ENCODE measurements around the gene SRRM3.
A peak's percentile ranks its signal among the peaks of the same experiment; 100 is the strongest.
"Not testable (repeated sequence)": the region's sequence is repeated elsewhere in the genome, so short reads cannot be mapped to it uniquely, and the experiment has no call there.

The SRRM3 gene

DNA sequence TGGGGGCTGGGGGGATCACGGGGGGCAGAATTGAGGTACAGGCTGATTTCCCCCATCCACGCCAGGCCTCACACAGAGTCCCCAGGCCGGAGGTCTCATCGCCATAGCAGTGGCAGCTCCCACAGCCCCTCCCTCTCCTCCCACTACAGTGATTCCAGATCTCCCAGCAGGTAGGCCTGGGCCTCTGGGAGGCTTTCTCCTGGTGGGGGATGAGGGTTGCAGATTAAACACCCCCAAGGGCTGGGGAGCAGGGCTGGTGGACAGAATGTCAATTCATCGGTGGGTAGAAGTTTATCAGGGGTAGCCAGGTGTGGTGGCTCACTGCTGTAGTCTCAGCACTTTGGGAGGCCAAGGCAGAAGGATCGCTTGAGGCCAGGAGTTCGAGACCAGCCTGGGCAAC lies 63.6 kb downstream of the SRRM3 start:
- DNase-seq (ENCODE audit: extremely low read depth, low read depth): no peak
- TF ChIP-seq, protein P1, sequence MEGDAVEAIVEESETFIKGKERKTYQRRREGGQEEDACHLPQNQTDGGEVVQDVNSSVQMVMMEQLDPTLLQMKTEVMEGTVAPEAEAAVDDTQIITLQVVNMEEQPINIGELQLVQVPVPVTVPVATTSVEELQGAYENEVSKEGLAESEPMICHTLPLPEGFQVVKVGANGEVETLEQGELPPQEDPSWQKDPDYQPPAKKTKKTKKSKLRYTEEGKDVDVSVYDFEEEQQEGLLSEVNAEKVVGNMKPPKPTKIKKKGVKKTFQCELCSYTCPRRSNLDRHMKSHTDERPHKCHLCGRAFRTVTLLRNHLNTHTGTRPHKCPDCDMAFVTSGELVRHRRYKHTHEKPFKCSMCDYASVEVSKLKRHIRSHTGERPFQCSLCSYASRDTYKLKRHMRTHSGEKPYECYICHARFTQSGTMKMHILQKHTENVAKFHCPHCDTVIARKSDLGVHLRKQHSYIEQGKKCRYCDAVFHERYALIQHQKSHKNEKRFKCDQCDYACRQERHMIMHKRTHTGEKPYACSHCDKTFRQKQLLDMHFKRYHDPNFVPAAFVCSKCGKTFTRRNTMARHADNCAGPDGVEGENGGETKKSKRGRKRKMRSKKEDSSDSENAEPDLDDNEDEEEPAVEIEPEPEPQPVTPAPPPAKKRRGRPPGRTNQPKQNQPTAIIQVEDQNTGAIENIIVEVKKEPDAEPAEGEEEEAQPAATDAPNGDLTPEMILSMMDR (IDR thresholded peaks at IDR 0.05; ENCODE audit: low read depth, low read length, missing control alignments): no peak
- H3K4me3 ChIP-seq (replicated peaks; ENCODE audit: low read depth, low read length): no peak overlapping the region

DNA sequence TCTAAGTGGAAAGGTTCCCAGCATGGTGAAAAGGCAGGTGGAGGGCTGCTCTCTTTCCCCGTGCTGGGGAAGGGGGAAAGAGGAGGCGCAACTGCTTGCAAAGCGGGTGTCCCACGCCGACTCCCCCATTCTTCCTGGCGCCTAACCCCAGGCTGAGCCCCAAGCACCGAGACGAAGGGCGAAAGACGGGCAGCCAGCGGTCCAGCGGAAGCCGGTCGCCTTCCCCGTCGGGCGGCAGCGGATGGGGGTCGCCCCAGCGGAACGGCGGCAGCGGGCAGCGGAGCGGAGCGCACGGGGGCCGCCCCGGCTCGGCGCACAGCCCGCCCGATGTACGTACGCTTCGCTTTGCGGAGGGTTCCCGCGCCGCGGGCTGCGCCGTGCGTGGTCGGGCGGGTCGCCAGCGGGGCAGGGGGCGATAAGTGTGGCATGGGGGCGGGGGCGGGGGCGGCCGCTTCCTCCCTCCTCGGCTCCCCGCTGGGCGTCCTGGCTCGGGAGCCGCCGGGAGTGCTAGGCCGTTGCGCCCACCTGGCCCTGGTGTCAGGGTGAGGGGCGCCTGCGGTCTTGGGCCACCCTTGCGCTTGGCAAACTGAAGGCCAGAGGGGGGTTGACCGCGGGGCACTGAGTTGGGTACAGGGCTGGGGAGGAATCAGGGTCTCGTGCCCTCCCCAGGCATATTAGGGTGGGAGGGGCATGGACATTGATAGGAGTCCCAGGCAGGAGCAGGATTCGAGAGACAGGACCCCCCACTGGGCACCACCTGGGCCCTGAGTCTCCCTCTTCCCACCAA lies 65.6 kb downstream of the SRRM3 start:
- no peak for DNase-seq (ENCODE audit: extremely low read depth, low read depth)
- TF ChIP-seq, protein P1 (IDR thresholded peaks at IDR 0.05; ENCODE audit: low read depth, low read length, missing control alignments): no peak
- H3K4me3 ChIP-seq (replicated peaks; ENCODE audit: low read depth, low read length): 0 out of 2 replicates have a peak overlapping the region, but pooled peaks have one; percentile 6

DNA sequence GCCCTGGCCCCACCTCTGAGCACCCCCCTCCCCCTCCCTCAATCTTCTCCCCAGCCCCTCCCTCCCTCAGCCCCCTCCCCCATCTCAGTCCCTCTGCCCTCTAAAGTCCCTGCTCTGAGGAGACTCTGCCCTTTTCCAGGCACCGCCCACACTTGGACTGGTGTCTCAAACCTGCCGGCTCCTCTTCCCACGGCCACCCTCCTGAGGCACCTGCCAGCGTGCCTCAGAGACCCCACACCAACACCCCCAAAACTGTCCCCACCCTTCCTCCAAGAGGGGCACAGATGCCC lies 66.1 kb downstream of the SRRM3 start:
- H3K4me3 ChIP-seq (replicated peaks; ENCODE audit: low read depth, low read length): no peak overlapping the region
- no peak for DNase-seq (ENCODE audit: extremely low read depth, low read depth)
- TF ChIP-seq, protein P1 (IDR thresholded peaks at IDR 0.05; ENCODE audit: low read depth, low read length, missing control alignments): no peak

DNA sequence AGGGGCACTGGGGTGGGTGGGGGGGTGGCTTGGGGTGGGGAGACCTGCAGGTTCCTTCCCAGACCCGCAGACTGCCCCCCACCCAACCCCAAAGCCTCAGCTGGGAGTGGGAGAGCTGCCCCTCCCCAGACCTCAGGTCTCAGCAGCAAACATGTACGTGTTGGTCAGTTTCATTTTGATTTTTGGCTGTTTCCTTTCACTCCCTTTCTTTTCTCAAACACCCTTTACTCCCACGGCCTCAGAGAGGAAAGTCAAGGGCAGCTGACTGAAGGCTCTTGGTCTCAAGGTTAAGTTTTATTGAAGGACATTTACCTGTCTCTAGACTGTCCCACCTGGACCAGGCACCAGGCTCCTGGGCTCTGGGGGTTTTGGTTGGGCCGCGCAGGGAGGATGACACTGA lies 66.7 kb downstream of the SRRM3 start:
- no peak for DNase-seq (ENCODE audit: extremely low read depth, low read depth)
- H3K4me3 ChIP-seq (replicated peaks; ENCODE audit: low read depth, low read length): no peak overlapping the region
- TF ChIP-seq, protein P1 (IDR thresholded peaks at IDR 0.05; ENCODE audit: low read depth, low read length, missing control alignments): no peak

DNA sequence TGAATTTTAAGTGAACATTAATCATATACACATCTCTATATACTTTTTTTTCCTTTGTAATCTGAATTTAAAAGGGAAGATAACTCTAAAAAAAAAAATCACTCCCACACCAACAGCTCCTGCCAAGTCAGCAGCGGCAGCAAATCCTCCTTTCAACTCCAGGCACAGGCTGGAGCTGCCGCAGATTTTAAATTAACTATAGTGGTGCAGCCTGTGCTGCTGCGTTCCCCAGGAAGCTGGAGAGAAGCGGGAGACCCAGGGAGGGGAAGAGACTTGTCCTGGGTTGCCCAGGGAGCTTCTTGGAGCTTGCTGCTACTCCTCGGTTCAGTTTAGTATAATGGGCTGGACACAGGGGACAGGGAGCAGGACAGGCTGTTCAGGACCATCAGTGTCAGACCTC lies 68.2 kb downstream of the SRRM3 start:
- no peak overlapping the region for H3K4me3 ChIP-seq (replicated peaks; ENCODE audit: low read depth, low read length)
- no peak for DNase-seq (ENCODE audit: extremely low read depth, low read depth)
- TF ChIP-seq, protein P1 (IDR thresholded peaks at IDR 0.05; ENCODE audit: low read depth, low read length, missing control alignments): no peak

DNA sequence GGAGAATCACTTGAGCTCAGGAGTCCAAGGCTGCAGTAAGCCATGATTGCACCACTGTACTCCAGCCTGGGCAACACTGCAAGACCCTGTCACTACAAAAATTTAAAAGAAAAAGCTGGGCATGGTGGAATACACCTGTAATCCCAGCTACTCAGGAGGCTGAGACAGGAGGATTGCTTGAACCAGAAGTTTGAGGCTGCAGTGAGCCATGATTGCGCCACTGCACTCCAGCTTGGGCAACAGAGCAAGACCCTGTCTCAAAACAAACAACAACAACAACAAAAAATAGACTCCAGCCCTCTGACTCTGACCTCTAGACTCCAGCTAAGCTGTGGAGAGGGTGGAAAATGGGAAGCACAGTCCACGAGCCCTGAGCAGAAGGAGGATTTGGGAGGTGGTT lies 69.7 kb downstream of the SRRM3 start:
- H3K4me3 ChIP-seq (replicated peaks; ENCODE audit: low read depth, low read length); DNase-seq (ENCODE audit: extremely low read depth, low read depth): not testable (repeated sequence)

DNA sequence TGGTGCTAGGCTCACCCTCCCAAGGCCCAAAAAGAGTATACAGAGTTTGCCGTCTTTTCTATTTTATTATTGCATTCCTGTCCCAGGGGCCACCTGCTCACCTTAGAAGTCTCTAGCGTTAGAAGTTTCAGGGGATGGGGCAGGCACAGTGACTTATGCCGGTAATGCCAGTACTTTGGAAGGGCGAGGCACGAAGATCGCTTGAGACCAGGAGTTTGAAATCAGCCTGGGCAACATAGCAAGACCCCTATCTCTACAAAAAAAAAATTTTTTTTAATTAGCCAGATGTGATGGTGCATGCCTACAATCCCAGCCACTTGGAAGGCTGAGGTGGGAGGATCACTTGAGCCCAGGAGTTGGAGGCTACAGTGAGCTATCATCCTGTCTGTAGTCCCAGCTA lies 70.4 kb downstream of the SRRM3 start:
- DNase-seq (ENCODE audit: extremely low read depth, low read depth): no peak
- TF ChIP-seq, protein P1 (IDR thresholded peaks at IDR 0.05; ENCODE audit: low read depth, low read length, missing control alignments): no peak
- H3K4me3 ChIP-seq (replicated peaks; ENCODE audit: low read depth, low read length): no peak overlapping the region
